ENCODE measurements around the gene CAPRIN2.

- TF ChIP-seq EP300 (IDR thresholded peaks at IDR 0.05), result no peak
- no peak for TF ChIP-seq CTCF (IDR thresholded peaks at IDR 0.05)
- TF ChIP-seq POLR2A (IDR thresholded peaks at IDR 0.05), result no peak
These were observed 24.8 kb upstream of the CAPRIN2 start for GRCh38 chr12:30779578-30779977.

Data from tibial nerve (tissue), 4 donors.